Liver (tissue), 3 donors: ENCODE data around the gene OAS1.

Experiments
- ATF3 ChIP-seq: IDR thresholded peaks from 2 replicates; pipeline ENCODE4 v1.6.1; 2016; ENCODE audit warnings: antibody characterized with exemption
- CTCF ChIP-seq: fragments of 150-350 bp; IDR thresholded peaks from 2 replicates; pipeline ENCODE4 v1.5.1; 2017; ENCODE audit warnings: improper control_type of control experiment, low read depth, low read length; ENCODE audit not compliant: missing input control
- EGR1 ChIP-seq, 2 donors: IDR thresholded peaks; 2 replicates each; pipeline ENCODE4 v1.6.1; 2016 to 2018; ENCODE audit warnings: antibody characterized with exemption in 2 of 2, low read depth in 2 of 2
- FOXA1 ChIP-seq: IDR thresholded peaks from 2 replicates; pipeline ENCODE4 v1.6.1; 2016; ENCODE audit warnings: antibody characterized with exemption
- GABPA ChIP-seq, 2 donors: IDR thresholded peaks in 1 of 2; conservative IDR thresholded peaks in 1 of 2; 2 replicates each; pipeline ENCODE4 v1.6.1; 2016; ENCODE audit warnings: antibody characterized with exemption in 2 of 2, mild to moderate bottlenecking in 1 of 2, moderate library complexity in 1 of 2
- JUND ChIP-seq, 2 donors: IDR thresholded peaks; 2 replicates each; pipeline ENCODE4 v1.6.1; 2016; ENCODE audit warnings: antibody characterized with exemption in 2 of 2
- MAX ChIP-seq: IDR thresholded peaks from 2 replicates; pipeline ENCODE4 v1.6.1; 2016; ENCODE audit warnings: antibody characterized with exemption
- NR2F2 ChIP-seq: IDR thresholded peaks from 2 replicates; pipeline ENCODE4 v1.6.1; 2016; ENCODE audit warnings: antibody characterized with exemption
- RAD21 ChIP-seq, 2 donors: IDR thresholded peaks; 2 replicates each; pipeline ENCODE4 v1.6.1; 2016; ENCODE audit warnings: antibody characterized with exemption in 2 of 2, mild to moderate bottlenecking in 2 of 2
- REST ChIP-seq: IDR thresholded peaks from 2 replicates; pipeline ENCODE4 v1.6.1; 2016; ENCODE audit warnings: antibody characterized with exemption, mild to moderate bottlenecking
- SP1 ChIP-seq: IDR thresholded peaks from 2 replicates; pipeline ENCODE4 v1.6.1; 2018; ENCODE audit warnings: antibody characterized with exemption, mild to moderate bottlenecking
- TAF1 ChIP-seq: conservative IDR thresholded peaks from 2 replicates; pipeline ENCODE4 v1.6.1; 2016; ENCODE audit warnings: antibody characterized with exemption, mild to moderate bottlenecking
- YY1 ChIP-seq: IDR thresholded peaks from 2 replicates; pipeline ENCODE4 v1.6.1; 2016; ENCODE audit warnings: antibody characterized with exemption, mild to moderate bottlenecking
- donor health status: healthy.
- donor health status: healthy.

- TF ChIP-seq EGR1 (IDR thresholded peaks at IDR 0.05; ENCODE audit: low read depth in 2 of 2): no peak
- no peak for TF ChIP-seq ATF3
- TF ChIP-seq REST: no peak
- no peak for TF ChIP-seq CTCF
- TF ChIP-seq GABPA (IDR thresholded peaks at IDR 0.05 in 1 of 2, conservative IDR thresholded peaks at IDR 0.05 in 1 of 2): no peak
- no peak for TF ChIP-seq YY1
- no peak for TF ChIP-seq JUND (IDR thresholded peaks at IDR 0.05)
- no peak for TF ChIP-seq TAF1
- no peak for TF ChIP-seq SP1
- no peak for TF ChIP-seq RAD21 (IDR thresholded peaks at IDR 0.05)
- no peak for TF ChIP-seq NR2F2
- no peak for TF ChIP-seq FOXA1
- TF ChIP-seq MAX: no peak
These were observed 28.3 kb upstream of the OAS1 start for GRCh38 chr12:112878488-112878887.
